ENCODE results near the gene WNT3.

DNA sequence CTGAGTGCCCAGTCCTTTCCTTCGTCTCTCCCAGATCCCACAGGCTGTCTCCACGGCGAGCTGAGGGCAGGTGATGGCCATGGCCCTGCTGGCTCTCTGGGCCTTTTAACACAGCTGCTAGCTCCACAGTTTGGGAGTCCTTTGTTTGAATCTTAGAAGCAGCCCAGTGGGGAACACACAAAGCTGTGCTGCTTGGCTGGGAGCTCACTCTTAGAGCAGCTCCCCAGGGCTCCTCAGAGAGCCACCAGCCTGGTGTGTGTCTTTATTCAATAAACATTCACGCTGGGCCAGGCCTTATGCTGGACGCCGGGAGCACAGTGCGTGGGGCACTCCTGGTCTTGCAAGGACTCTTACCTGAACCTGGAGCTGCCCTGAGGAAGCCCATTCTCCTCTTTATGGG is 29.7 kb downstream of the WNT3 start:
- TF ChIP-seq ZSCAN30 (tag by site-specific recombination; IDR thresholded peaks at IDR 0.05), result no peak
- TF ChIP-seq YY1 (tag by site-specific recombination; IDR thresholded peaks at IDR 0.05), result no peak
- no peak for TF ChIP-seq ZBTB21 (tag by site-specific recombination; IDR thresholded peaks at IDR 0.05)
- no peak for TF ChIP-seq ZBTB7A (tag by site-specific recombination; IDR thresholded peaks at IDR 0.05; ENCODE audit: low read depth)
- TF ChIP-seq, protein P1, sequence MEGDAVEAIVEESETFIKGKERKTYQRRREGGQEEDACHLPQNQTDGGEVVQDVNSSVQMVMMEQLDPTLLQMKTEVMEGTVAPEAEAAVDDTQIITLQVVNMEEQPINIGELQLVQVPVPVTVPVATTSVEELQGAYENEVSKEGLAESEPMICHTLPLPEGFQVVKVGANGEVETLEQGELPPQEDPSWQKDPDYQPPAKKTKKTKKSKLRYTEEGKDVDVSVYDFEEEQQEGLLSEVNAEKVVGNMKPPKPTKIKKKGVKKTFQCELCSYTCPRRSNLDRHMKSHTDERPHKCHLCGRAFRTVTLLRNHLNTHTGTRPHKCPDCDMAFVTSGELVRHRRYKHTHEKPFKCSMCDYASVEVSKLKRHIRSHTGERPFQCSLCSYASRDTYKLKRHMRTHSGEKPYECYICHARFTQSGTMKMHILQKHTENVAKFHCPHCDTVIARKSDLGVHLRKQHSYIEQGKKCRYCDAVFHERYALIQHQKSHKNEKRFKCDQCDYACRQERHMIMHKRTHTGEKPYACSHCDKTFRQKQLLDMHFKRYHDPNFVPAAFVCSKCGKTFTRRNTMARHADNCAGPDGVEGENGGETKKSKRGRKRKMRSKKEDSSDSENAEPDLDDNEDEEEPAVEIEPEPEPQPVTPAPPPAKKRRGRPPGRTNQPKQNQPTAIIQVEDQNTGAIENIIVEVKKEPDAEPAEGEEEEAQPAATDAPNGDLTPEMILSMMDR (tag by site-specific recombination; IDR thresholded peaks at IDR 0.05), result no peak
- no peak for TF ChIP-seq SETDB1 (IDR thresholded peaks at IDR 0.05; ENCODE audit: insufficient read length, low read length)
- no peak for TF ChIP-seq ZNF24 (tag by site-specific recombination; IDR thresholded peaks at IDR 0.05)
- TF ChIP-seq, protein P2, sequence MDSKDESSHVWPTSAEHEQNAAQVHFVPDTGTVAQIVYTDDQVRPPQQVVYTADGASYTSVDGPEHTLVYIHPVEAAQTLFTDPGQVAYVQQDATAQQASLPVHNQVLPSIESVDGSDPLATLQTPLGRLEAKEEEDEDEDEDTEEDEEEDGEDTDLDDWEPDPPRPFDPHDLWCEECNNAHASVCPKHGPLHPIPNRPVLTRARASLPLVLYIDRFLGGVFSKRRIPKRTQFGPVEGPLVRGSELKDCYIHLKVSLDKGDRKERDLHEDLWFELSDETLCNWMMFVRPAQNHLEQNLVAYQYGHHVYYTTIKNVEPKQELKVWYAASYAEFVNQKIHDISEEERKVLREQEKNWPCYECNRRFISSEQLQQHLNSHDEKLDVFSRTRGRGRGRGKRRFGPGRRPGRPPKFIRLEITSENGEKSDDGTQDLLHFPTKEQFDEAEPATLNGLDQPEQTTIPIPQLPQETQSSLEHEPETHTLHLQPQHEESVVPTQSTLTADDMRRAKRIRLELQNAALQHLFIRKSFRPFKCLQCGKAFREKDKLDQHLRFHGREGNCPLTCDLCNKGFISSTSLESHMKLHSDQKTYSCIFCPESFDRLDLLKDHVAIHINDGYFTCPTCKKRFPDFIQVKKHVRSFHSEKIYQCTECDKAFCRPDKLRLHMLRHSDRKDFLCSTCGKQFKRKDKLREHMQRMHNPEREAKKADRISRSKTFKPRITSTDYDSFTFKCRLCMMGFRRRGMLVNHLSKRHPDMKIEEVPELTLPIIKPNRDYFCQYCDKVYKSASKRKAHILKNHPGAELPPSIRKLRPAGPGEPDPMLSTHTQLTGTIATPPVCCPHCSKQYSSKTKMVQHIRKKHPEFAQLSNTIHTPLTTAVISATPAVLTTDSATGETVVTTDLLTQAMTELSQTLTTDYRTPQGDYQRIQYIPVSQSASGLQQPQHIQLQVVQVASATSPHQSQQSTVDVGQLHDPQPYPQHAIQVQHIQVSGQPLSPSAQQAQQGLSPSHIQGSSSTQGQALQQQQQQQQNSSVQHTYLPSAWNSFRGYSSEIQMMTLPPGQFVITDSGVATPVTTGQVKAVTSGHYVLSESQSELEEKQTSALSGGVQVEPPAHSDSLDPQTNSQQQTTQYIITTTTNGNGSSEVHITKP (tag by site-specific recombination; IDR thresholded peaks at IDR 0.05), result no peak
